Measurements from ENCODE around the gene CHKB.

- no peak for TF ChIP-seq CREM (IDR thresholded peaks at IDR 0.05; ENCODE audit: low read depth)
- TF ChIP-seq CBFB (IDR thresholded peaks at IDR 0.05; ENCODE audit: low read depth): no peak
- TF ChIP-seq JUNB (IDR thresholded peaks at IDR 0.05): no peak
- TF ChIP-seq, protein P1, sequence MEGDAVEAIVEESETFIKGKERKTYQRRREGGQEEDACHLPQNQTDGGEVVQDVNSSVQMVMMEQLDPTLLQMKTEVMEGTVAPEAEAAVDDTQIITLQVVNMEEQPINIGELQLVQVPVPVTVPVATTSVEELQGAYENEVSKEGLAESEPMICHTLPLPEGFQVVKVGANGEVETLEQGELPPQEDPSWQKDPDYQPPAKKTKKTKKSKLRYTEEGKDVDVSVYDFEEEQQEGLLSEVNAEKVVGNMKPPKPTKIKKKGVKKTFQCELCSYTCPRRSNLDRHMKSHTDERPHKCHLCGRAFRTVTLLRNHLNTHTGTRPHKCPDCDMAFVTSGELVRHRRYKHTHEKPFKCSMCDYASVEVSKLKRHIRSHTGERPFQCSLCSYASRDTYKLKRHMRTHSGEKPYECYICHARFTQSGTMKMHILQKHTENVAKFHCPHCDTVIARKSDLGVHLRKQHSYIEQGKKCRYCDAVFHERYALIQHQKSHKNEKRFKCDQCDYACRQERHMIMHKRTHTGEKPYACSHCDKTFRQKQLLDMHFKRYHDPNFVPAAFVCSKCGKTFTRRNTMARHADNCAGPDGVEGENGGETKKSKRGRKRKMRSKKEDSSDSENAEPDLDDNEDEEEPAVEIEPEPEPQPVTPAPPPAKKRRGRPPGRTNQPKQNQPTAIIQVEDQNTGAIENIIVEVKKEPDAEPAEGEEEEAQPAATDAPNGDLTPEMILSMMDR (IDR thresholded peaks at IDR 0.05 in 2 of 3, conservative IDR thresholded peaks at IDR 0.05 in 1 of 3; ENCODE audit: control insufficient read depth in 2 of 3, extremely low read depth in 1 of 3, insufficient read depth in 1 of 3, low read depth in 3 of 3, low read length in 3 of 3): no peak
- no peak for TF ChIP-seq EP300 (IDR thresholded peaks at IDR 0.05; ENCODE audit: borderline replicate concordance in 1 of 2, control insufficient read depth in 1 of 2, low read depth in 2 of 2, low read length in 2 of 2)
- TF ChIP-seq, protein P2, sequence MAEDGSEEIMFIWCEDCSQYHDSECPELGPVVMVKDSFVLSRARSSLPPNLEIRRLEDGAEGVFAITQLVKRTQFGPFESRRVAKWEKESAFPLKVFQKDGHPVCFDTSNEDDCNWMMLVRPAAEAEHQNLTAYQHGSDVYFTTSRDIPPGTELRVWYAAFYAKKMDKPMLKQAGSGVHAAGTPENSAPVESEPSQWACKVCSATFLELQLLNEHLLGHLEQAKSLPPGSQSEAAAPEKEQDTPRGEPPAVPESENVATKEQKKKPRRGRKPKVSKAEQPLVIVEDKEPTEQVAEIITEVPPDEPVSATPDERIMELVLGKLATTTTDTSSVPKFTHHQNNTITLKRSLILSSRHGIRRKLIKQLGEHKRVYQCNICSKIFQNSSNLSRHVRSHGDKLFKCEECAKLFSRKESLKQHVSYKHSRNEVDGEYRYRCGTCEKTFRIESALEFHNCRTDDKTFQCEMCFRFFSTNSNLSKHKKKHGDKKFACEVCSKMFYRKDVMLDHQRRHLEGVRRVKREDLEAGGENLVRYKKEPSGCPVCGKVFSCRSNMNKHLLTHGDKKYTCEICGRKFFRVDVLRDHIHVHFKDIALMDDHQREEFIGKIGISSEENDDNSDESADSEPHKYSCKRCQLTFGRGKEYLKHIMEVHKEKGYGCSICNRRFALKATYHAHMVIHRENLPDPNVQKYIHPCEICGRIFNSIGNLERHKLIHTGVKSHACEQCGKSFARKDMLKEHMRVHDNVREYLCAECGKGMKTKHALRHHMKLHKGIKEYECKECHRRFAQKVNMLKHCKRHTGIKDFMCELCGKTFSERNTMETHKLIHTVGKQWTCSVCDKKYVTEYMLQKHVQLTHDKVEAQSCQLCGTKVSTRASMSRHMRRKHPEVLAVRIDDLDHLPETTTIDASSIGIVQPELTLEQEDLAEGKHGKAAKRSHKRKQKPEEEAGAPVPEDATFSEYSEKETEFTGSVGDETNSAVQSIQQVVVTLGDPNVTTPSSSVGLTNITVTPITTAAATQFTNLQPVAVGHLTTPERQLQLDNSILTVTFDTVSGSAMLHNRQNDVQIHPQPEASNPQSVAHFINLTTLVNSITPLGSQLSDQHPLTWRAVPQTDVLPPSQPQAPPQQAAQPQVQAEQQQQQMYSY (CRISPR knock-in tag; IDR thresholded peaks at IDR 0.05): no peak
- no peak for TF ChIP-seq EZH2 (IDR thresholded peaks at IDR 0.05; ENCODE audit: borderline replicate concordance, control insufficient read depth, low read depth, low read length)
- no peak for TF ChIP-seq POLR2A (IDR thresholded peaks at IDR 0.05; ENCODE audit: low read depth, low read length)
- no peak for TF ChIP-seq SMC3 (IDR thresholded peaks at IDR 0.05; ENCODE audit: borderline replicate concordance, low read length)
- TF ChIP-seq ZZZ3 (IDR thresholded peaks at IDR 0.05; ENCODE audit: control insufficient read depth, insufficient read length, low read depth): no peak
- no peak for TF ChIP-seq BACH1 (IDR thresholded peaks at IDR 0.05; ENCODE audit: borderline replicate concordance)
- TF ChIP-seq POLR2AphosphoS5 (IDR thresholded peaks at IDR 0.05; ENCODE audit: low read length): no peak
- TF ChIP-seq SMAD1 (IDR thresholded peaks at IDR 0.05; ENCODE audit: low read depth, partially characterized antibody): no peak
Observed at GRCh38 chr22:50604256-50605001, 21.8 kb upstream of the CHKB start.

All from GM12878 (cell line).